Measurements from ENCODE around the gene TLX1.
"Not testable (repeated sequence)": the region's sequence is repeated elsewhere in the genome, so short reads cannot be mapped to it uniquely, and the experiment has no call there.

The TLX1 gene

DNA sequence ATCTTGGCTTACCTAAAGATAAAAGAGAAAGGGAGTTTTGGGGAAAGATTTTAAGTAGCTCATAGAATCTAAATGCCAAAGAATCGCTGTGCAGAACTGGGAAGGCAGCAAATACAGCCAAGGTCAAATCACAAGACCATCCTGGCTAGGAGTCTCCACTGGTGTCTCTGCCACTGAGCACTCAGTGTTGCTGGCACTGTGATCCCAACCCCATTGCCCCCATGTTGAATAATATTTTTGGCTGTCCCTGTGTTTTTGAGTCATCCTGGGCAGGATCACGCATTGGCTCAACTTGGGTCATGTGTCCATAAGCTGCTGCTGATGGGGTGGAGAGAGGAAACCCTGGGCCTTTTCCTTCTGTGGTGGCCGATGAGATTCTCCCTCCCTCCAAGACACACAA is 21.2 kb downstream of the TLX1 start:
- no peak for DNase-seq (ENCODE audit: low read depth)

DNA sequence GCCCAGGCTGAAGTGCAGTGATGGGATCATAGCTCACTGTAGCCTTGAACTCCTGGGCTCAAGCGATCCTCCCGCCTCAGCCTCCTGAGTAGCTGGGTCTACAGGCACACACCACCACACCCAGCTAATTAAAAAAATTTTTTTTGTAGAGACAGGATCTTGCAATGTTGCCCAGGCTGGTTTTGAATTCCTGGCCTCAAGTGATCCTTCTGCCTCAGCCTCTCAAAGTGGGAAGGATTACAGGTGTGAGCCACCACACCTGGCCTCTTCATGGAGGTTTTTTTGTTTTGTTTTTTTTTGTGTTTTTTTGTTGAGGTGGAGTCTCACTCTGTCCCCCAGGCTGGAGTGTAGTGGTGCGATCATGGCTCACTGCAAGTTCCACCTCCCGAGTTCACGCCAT is 23.4 kb downstream of the TLX1 start:
- DNase-seq (ENCODE audit: low read depth): not testable (repeated sequence)

DNA sequence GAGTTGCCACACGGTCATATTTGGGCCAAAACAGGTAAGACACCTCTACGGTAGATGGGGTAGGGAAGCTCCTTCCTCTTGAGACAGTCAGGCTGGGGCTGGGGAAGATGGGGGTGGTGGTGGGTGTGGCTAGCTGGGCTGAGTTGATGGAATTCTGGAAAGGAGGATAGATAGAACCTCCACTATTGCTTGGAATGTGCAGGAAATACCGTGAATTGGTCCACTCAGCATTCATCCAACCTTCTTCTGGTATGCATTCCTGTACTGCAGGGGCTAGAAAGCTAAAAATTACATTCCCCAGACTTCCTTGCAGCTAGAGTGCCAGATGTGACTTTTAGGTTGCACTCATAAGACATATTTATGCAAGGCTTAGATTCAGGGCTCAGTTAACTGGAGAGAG is 24.8 kb downstream of the TLX1 start:
- no peak for DNase-seq (ENCODE audit: low read depth)

DNA sequence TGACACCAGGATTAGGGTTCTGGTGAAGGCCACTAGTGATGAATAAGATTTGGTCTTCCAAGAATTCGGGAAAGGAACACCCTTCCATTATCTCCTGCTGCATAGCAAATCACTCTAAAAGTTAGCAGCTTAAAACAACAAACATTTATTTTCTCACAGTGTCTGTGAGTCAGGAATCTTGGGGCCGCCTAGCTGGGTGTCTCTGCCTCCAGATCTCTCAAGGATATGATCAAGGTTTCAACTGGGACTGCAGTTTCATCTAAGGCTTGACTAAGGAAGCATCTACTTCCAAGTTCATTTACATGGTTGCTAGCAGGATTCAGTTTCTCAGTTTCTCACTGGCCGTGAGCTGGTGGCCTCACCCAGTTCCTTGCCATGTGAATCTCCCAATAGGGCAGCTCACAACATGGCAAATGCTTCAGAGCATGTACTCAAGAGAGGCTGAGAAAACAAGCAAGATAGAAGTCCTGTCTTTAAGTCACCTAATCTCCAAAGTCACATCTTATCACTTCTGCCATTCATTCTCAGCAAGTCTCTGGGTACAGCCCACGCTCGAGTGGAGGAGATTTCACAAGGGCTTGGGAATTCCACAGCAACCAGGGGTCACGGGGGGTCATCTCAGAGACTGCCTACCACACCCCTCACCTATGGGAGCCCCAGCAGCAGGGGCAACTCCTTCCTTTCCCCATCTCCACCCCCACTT is 26.8 kb downstream of the TLX1 start:
- no peak for DNase-seq (ENCODE audit: low read depth)

DNA sequence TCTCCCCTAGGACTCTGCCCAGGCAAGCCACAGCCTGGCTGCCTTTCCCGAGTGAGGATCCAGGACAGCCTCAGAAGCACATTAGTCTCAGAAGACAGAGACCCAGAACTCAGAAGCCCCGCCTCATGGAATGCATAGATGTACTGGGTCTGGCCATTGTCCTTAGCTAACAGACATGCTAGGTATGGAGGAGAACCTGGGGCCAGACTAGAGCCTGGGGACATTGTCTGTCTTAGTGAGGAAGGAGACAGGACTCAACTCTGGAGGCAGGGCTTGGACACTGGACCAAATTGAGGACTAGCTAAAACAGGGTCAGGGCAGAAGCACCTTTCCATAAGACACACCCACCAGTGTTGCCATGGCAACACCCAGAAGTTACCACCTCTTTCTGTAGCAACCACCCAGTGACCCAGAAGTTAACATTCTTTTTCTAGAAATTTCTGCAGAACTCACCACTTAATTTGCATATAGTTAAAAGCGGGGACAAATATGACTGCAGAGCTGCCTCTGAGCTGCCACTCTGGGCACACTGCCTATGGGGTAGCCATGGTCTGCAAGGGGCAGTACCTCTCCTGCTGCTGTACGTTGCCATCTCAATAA is 27.5 kb downstream of the TLX1 start:
- DNase-seq (ENCODE audit: low read depth): no peak

DNA sequence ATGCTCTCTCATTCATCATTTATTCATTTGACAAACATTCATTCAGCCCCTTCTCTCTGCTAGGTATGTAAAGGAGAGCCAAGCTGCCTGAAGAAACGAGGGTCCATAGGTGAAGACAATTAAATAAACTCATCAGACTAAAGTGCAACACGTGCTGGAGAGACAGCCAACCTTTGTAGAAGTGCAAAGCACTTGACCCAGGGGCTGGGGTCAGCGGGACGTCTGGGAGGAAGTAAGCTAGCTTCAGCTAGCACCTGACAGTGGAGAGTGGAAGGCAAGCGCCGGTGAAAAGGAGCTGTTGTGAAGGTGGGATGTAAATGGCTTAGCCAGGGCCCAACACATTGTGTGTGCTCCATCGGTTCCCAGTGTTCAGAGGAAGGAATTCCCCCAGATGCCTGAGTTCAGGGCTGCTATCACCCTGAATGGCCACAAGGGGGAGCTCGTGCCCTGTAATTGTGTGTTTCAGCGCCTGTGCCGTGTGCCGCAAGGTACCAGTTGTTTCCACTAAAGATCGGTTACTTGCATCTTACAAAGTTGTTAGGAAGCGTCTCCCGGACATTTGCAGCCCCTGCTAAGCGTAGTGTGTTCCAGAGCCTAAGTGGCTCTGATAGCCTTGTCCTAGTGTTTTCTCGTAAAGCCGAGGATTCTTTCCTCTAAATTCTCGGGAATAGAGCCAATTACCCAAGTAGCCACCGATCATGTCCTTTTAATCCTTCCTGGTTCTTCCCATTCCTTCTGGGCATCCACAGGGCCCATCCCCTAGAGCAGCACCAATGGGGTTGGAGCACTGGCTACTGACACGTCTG is 30.6 kb downstream of the TLX1 start:
- peak; percentile 52 for DNase-seq (ENCODE audit: low read depth)

DNA sequence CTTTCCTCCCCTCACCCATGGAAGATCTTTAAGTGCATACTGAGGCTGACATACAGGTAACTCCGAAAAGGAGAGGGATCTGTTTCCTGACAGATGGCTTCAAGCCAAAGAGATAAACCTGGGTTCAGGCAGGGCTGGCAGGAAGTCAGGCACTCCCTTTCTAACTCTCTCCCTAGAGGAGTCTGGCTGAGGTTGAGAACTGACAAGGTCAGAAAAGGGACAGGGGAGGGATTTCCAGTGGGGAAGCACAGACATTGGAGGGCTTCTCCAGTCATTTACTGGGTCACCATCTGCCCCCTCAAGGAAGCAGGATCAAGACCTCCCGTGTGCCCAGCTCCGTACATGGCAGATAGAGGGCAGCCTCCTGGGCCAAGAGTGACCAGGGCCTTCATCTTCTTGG is 31.6 kb downstream of the TLX1 start:
- no peak for DNase-seq (ENCODE audit: low read depth)

DNA sequence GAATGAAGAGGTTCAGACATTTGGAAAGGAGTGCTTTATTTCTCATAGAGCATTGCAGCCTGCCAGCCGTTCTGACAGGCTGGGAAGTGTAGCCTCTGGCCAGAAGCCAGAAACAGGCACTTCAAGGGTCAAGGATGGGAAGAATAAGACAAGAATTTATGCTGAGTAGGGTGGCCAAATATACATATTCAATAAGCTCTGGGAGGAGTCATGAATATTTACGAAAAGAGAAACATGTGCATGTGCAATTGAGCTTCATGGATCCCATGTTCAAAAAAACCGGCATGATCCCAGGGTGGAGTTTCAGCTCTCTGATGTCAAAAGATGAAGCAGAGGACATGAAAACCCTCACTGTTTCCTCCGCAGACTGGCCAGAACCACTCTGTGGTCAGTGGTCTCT is 32.9 kb downstream of the TLX1 start:
- no peak for DNase-seq (ENCODE audit: low read depth)

DNA sequence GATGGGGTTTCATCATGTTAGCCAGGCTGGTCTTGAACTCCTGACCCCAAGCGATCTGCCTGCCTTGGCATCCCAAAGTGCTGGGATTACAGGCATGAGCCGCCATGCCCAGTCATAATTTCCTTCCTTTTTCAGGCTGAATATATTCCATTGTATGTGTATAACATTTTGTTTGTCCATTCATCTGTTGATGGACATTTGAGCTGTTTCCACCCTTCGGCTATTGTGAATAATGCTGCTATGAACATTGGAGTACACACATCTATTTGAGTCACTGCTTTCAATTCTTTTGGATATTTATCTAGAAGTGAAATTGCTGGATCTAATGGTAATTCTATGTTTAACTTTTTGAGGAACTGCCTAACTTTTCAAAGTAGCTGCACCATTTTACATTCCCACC is 34.6 kb downstream of the TLX1 start:
- DNase-seq (ENCODE audit: low read depth): no peak

DNA sequence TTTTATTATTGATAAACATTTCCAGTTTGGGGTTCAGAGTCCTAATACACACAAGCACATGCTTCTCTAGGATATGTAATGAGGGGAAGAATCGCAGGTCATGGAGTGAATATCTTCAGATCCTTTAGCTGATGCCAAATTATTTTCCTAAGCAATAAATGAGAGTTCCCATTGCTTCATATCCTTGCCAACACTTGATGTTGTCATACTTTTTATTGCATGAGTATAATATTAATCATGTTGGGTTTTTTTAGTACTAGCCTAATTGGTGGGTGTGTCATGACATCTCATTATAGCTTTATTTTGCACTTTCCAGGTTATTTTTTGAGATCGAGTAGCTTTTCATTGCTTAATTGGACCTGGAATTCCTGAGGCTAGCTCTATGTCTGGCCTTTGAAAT is 35.3 kb downstream of the TLX1 start:
- DNase-seq (ENCODE audit: low read depth): no peak

DNA sequence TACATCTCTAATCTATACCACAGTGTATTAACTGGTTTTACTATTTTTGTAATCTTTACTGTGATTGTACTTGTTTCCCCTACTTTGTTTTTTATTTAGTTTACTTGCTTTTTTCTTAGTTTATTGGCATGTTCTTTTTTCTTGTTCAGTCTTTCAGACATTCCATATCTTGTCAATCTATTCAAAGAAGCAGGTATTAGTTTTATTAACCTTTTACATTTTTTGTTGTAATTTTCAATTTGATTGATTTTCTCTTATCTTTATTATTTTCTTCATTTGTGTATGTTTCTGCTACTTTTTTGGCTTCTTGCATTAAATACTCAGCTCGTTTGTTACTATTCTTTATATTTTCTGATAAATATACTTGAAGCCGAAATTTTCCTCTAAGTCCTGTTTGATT is 41.6 kb downstream of the TLX1 start:
- no peak for DNase-seq (ENCODE audit: low read depth)

DNA sequence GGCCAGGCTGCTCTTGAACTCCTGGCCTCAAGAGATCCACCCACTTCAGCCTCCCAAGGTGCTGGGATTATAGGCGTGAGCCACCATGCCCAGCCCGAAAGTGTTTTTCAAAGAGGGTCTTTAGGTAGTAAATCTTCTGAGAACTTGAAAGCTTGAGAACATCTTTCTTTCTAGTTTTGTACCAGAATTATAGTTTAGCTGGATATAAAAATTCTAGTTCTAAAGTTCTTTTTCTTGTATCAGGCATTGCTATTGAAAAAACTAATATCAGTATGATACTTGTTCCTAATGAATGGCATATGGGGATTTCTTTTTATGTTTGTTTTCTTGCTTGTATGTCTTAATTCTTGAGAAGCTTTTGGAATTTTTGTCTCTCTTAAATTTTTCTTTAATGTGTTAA is 43.2 kb downstream of the TLX1 start:
- no peak for DNase-seq (ENCODE audit: low read depth)

DNA sequence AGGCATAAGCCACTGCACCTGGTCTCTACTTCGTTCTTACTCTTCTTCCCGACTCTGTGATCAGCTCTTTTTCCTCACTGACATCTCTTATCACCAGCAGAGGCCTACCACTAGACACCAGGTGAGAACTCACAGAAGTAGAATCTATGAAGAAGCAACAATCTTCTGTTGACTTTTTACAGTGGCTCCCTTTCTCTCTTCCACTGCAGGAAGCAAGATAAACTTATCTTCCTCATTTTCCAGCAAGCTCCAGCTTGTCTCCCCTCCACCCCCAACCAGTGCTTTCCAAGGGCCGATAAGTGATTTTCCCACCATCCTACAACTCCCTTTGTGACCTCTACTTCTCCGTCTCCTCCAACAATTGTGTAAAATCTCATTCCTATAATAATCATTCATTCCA is 45.5 kb downstream of the TLX1 start:
- no peak for DNase-seq (ENCODE audit: low read depth)

DNA sequence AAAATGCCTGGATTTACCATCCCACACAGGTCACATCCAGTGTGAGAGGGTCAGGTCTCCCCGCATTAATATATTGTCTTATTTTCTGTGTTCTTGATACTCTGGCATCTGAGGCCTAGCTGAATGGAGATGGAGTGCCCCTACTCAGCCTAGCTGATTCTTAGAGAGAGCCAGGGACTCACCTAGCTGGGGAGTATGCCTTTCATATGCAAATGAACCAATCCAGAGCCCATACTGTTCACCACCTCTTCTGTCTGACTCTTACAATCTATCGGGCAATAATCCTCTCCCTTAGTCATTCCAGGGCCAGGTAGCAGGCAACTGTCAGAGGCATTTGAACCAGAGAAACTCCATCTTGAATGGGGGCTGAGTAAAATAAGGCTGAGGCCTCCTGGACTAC is 51.8 kb downstream of the TLX1 start:
- no peak for DNase-seq (ENCODE audit: low read depth)

DNA sequence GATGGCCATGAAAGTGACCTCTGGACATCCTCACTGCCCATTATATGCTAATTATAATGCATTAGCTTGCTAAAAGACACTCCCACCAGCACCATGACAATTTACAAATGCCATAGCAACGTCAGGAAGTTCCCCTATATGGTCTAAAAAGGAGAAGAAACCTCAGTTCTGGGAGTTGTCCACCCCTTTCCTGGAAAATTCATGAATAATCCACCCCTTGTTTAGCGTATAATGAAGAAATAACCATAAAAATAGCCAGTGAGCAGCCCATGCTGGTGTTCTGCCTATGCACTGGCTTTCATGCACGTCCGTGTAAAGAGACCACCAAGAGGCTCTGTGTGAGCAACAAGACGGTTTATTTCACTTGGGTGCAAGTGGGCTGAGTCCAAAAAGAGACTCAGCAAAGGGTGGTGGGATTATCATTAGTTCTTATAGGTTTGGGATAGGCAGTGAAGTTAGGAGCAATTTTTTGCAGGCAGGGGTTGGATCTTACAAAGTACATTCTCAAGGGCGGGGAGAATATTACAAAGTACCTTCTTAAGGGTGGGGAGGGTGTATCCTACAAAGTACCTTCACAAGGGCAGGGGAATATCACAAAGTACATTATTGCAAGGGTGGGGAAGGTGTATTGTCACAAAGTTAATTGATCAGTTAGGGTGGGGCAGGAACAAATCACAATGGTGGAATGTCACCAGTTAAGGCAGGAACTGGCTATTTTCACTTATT is 52.5 kb downstream of the TLX1 start:
- no peak for DNase-seq (ENCODE audit: low read depth)
